AG10803 (cell line): ENCODE results near the gene PLOD3.

Experiments
- DNase-seq: peaks from one replicate; pipeline ENCODE4 v3.0.0; 2010; ENCODE audit warnings: low read depth
- H3K4me3 ChIP-seq: 2 replicates; pipeline ENCODE4 v1.5.1; 2011; ENCODE audit warnings: mild to moderate bottlenecking, low read length, control low read depth
- TF ChIP-seq, protein P1 (sequence below): conservative IDR thresholded peaks from 2 replicates; pipeline ENCODE4 v1.5.1; 2011; ENCODE audit warnings: mild to moderate bottlenecking, low read length, control low read depth, inconsistent platforms

The PLOD3 gene

DNA sequence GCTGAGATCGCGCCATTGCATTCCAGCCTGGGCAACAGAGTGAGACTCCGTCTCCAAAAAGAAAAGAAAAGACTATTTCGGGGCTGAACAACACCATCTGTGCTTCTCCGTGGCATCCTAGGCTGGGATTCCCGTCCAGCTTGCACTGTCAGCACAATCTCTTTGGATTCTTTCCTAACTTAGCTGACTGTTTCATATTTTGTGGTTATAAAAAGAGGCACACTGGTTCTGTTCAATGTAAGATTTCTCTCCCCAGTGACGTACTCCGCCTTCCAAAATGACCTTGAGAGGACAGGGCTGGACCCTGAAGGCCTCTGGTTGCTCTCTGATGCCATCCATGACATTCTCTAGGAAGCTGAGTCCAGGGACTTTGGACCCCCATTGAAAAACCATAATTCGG lies 9.3 kb upstream of the PLOD3 start:
- no peak overlapping the region for H3K4me3 ChIP-seq
- TF ChIP-seq, protein P1, sequence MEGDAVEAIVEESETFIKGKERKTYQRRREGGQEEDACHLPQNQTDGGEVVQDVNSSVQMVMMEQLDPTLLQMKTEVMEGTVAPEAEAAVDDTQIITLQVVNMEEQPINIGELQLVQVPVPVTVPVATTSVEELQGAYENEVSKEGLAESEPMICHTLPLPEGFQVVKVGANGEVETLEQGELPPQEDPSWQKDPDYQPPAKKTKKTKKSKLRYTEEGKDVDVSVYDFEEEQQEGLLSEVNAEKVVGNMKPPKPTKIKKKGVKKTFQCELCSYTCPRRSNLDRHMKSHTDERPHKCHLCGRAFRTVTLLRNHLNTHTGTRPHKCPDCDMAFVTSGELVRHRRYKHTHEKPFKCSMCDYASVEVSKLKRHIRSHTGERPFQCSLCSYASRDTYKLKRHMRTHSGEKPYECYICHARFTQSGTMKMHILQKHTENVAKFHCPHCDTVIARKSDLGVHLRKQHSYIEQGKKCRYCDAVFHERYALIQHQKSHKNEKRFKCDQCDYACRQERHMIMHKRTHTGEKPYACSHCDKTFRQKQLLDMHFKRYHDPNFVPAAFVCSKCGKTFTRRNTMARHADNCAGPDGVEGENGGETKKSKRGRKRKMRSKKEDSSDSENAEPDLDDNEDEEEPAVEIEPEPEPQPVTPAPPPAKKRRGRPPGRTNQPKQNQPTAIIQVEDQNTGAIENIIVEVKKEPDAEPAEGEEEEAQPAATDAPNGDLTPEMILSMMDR, result no peak
- DNase-seq, result peak; percentile 57

DNA sequence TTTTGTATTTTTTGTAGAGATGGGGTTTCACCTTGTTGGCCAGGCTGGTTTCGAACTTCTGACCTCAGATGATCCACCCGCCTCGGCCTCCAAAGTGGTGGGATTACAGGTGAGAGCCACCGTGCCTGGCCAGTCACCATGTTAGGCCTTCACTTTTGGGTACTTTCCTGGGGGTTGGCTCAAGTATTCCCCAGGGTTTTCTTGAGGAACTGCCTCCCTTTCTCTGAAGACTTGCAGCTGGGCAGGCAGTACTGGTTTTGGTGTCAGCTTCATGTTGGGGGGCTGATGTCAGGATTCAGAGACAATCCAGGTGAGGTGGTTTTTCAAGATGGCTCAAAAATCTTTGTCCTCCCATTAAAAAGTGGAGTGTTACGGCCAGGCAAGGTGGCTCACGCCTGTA lies 8.3 kb upstream of the PLOD3 start:
- DNase-seq, result no peak
- TF ChIP-seq, protein P1, result no peak
- no peak overlapping the region for H3K4me3 ChIP-seq

- TF ChIP-seq, protein P1, result no peak
- H3K4me3 ChIP-seq, result no peak overlapping the region
- no peak for DNase-seq
Measured at GRCh38 chr7:101223528-101223927, 6.1 kb upstream of the PLOD3 start.

GRCh38 chr7:101222275-101222830 lies 5.0 kb upstream of the PLOD3 start:
- TF ChIP-seq, protein P1, result no peak

GRCh38 chr7:101220295-101220694 lies 2.9 kb upstream of the PLOD3 start:
- TF ChIP-seq, protein P1, result no peak
- no peak for DNase-seq
- H3K4me3 ChIP-seq, result no peak overlapping the region

More at GRCh38 chr7:101222275-101222830, 5.0 kb upstream of the PLOD3 start:
- H3K4me3 ChIP-seq, result no peak overlapping the region
- DNase-seq, result no peak

GRCh38 chr7:101218236-101219125 lies 1.1 kb upstream of the PLOD3 start:
- TF ChIP-seq, protein P1, result no peak
- peak overlapping the region; percentile 76 for H3K4me3 ChIP-seq
- DNase-seq, result peak; percentile 32
